ENCODE data around the gene PGA4.

DNA sequence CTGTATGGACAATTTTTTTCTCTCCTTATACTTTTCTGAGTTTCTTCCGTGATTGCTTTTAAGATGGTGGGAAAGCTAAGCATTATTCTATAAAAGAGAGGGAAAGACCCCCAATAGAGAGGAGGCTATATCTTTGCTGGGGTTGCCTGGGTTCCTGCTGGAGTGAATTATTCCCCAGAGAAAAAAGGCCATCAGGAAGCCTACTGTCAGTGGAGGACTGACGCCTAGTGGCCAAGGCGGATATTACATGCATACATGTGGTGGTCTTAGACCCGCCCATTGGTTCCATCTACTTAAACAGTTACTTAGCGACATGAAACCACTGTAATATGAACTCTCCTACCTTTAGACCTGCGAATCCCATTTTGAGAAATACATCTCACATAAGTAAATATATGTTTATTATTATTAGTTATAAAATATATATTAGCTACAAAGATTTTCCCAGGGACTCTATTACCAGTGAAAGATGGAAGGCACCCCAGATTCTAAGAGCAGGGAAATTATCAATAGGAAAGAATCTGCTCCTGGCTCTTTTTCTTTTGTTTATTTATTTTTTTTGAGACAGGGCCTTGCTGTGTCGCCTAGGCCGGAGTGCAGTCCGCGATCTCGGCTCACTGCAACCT lies 34.5 kb upstream of the PGA4 start:
- TF ChIP-seq ZFP3 (CRISPR knock-in tag; IDR thresholded peaks at IDR 0.05) (no peak), TCF4 (CRISPR knock-in tag; IDR thresholded peaks at IDR 0.05; ENCODE audit: borderline replicate concordance) (no peak), OSR1 (CRISPR knock-in tag; IDR thresholded peaks at IDR 0.05) (no peak), ARNTL (CRISPR knock-in tag; IDR thresholded peaks at IDR 0.05; ENCODE audit: borderline replicate concordance, low read depth) (no peak), ZNF70 (CRISPR knock-in tag; IDR thresholded peaks at IDR 0.05) (no peak), ZFP30 (CRISPR knock-in tag; IDR thresholded peaks at IDR 0.05) (no peak), ZNF8 (CRISPR knock-in tag; IDR thresholded peaks at IDR 0.05) (no peak), BACH2 (CRISPR knock-in tag; IDR thresholded peaks at IDR 0.05; ENCODE audit: borderline replicate concordance) (no peak)
- TF ChIP-seq, protein P1, sequence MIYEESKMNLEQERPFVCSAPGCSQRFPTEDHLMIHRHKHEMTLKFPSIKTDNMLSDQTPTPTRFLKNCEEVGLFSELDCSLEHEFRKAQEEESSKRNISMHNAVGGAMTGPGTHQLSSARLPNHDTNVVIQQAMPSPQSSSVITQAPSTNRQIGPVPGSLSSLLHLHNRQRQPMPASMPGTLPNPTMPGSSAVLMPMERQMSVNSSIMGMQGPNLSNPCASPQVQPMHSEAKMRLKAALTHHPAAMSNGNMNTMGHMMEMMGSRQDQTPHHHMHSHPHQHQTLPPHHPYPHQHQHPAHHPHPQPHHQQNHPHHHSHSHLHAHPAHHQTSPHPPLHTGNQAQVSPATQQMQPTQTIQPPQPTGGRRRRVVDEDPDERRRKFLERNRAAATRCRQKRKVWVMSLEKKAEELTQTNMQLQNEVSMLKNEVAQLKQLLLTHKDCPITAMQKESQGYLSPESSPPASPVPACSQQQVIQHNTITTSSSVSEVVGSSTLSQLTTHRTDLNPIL (CRISPR knock-in tag; IDR thresholded peaks at IDR 0.05; ENCODE audit: low read depth) = no peak
- TF ChIP-seq, protein P2, sequence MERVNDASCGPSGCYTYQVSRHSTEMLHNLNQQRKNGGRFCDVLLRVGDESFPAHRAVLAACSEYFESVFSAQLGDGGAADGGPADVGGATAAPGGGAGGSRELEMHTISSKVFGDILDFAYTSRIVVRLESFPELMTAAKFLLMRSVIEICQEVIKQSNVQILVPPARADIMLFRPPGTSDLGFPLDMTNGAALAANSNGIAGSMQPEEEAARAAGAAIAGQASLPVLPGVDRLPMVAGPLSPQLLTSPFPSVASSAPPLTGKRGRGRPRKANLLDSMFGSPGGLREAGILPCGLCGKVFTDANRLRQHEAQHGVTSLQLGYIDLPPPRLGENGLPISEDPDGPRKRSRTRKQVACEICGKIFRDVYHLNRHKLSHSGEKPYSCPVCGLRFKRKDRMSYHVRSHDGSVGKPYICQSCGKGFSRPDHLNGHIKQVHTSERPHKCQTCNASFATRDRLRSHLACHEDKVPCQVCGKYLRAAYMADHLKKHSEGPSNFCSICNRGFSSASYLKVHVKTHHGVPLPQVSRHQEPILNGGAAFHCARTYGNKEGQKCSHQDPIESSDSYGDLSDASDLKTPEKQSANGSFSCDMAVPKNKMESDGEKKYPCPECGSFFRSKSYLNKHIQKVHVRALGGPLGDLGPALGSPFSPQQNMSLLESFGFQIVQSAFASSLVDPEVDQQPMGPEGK (CRISPR knock-in tag; IDR thresholded peaks at IDR 0.05; ENCODE audit: borderline replicate concordance) = no peak
- TF ChIP-seq, protein P3, sequence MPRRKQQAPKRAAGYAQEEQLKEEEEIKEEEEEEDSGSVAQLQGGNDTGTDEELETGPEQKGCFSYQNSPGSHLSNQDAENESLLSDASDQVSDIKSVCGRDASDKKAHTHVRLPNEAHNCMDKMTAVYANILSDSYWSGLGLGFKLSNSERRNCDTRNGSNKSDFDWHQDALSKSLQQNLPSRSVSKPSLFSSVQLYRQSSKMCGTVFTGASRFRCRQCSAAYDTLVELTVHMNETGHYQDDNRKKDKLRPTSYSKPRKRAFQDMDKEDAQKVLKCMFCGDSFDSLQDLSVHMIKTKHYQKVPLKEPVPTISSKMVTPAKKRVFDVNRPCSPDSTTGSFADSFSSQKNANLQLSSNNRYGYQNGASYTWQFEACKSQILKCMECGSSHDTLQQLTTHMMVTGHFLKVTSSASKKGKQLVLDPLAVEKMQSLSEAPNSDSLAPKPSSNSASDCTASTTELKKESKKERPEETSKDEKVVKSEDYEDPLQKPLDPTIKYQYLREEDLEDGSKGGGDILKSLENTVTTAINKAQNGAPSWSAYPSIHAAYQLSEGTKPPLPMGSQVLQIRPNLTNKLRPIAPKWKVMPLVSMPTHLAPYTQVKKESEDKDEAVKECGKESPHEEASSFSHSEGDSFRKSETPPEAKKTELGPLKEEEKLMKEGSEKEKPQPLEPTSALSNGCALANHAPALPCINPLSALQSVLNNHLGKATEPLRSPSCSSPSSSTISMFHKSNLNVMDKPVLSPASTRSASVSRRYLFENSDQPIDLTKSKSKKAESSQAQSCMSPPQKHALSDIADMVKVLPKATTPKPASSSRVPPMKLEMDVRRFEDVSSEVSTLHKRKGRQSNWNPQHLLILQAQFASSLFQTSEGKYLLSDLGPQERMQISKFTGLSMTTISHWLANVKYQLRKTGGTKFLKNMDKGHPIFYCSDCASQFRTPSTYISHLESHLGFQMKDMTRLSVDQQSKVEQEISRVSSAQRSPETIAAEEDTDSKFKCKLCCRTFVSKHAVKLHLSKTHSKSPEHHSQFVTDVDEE (CRISPR knock-in tag; IDR thresholded peaks at IDR 0.05) = no peak
- TF ChIP-seq, protein P4, sequence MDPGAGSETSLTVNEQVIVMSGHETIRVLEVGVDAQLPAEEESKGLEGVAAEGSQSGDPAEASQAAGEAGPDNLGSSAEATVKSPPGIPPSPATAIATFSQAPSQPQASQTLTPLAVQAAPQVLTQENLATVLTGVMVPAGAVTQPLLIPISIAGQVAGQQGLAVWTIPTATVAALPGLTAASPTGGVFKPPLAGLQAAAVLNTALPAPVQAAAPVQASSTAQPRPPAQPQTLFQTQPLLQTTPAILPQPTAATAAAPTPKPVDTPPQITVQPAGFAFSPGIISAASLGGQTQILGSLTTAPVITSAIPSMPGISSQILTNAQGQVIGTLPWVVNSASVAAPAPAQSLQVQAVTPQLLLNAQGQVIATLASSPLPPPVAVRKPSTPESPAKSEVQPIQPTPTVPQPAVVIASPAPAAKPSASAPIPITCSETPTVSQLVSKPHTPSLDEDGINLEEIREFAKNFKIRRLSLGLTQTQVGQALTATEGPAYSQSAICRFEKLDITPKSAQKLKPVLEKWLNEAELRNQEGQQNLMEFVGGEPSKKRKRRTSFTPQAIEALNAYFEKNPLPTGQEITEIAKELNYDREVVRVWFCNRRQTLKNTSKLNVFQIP (CRISPR knock-in tag; IDR thresholded peaks at IDR 0.05; ENCODE audit: borderline replicate concordance, low read depth) = no peak
- TF ChIP-seq, protein P5, sequence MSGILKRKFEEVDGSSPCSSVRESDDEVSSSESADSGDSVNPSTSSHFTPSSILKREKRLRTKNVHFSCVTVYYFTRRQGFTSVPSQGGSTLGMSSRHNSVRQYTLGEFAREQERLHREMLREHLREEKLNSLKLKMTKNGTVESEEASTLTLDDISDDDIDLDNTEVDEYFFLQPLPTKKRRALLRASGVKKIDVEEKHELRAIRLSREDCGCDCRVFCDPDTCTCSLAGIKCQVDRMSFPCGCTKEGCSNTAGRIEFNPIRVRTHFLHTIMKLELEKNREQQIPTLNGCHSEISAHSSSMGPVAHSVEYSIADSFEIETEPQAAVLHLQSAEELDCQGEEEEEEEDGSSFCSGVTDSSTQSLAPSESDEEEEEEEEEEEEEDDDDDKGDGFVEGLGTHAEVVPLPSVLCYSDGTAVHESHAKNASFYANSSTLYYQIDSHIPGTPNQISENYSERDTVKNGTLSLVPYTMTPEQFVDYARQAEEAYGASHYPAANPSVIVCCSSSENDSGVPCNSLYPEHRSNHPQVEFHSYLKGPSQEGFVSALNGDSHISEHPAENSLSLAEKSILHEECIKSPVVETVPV (CRISPR knock-in tag; IDR thresholded peaks at IDR 0.05) = no peak
